ENCODE results near the gene PCK1. TPM values are rescaled to one million over a fixed set of nuclear protein-coding genes. Genes with fewer than 3 reads are reported as not detected.

Gene PCK1
- total and polyA plus RNA-seq, 2 of the 13 experiments (the other 11 are each of a cell fraction or from before 2014, with no cell fraction given): 6.5 to 12.6 TPM

DNA sequence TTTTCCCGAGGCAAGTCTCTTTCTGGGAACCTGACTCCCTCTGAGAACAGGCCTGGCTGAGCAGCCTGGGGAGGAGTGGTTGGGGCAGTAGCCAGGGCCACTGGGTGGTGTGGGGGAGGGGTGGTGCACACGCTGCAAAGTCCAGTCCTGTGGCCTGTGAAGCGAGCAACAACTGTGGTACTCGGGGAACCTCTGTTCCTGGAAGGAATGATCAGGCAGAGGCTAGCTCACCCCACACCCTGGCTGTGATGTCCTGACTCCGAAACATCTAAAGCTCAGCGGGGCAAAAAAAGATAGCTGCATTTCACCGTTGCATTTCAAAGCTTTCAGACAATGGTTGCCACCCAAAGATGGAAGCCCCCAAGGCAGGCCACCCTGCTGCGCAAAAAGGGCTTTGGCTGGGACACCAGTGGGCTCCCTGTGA is 25.5 kb downstream of the PCK1 start (continued):
- TF ChIP-seq, protein P1, sequence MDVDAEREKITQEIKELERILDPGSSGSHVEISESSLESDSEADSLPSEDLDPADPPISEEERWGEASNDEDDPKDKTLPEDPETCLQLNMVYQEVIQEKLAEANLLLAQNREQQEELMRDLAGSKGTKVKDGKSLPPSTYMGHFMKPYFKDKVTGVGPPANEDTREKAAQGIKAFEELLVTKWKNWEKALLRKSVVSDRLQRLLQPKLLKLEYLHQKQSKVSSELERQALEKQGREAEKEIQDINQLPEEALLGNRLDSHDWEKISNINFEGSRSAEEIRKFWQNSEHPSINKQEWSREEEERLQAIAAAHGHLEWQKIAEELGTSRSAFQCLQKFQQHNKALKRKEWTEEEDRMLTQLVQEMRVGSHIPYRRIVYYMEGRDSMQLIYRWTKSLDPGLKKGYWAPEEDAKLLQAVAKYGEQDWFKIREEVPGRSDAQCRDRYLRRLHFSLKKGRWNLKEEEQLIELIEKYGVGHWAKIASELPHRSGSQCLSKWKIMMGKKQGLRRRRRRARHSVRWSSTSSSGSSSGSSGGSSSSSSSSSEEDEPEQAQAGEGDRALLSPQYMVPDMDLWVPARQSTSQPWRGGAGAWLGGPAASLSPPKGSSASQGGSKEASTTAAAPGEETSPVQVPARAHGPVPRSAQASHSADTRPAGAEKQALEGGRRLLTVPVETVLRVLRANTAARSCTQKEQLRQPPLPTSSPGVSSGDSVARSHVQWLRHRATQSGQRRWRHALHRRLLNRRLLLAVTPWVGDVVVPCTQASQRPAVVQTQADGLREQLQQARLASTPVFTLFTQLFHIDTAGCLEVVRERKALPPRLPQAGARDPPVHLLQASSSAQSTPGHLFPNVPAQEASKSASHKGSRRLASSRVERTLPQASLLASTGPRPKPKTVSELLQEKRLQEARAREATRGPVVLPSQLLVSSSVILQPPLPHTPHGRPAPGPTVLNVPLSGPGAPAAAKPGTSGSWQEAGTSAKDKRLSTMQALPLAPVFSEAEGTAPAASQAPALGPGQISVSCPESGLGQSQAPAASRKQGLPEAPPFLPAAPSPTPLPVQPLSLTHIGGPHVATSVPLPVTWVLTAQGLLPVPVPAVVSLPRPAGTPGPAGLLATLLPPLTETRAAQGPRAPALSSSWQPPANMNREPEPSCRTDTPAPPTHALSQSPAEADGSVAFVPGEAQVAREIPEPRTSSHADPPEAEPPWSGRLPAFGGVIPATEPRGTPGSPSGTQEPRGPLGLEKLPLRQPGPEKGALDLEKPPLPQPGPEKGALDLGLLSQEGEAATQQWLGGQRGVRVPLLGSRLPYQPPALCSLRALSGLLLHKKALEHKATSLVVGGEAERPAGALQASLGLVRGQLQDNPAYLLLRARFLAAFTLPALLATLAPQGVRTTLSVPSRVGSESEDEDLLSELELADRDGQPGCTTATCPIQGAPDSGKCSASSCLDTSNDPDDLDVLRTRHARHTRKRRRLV (CRISPR knock-in tag; IDR thresholded peaks at IDR 0.05): 0 out of 2 replicates have a peak, but pooled peaks have one; percentile 58
- no peak for TF ChIP-seq ZNF883 (CRISPR knock-in tag; IDR thresholded peaks at IDR 0.05; ENCODE audit: not compliant biosample characterization)
- TF ChIP-seq, protein P2, sequence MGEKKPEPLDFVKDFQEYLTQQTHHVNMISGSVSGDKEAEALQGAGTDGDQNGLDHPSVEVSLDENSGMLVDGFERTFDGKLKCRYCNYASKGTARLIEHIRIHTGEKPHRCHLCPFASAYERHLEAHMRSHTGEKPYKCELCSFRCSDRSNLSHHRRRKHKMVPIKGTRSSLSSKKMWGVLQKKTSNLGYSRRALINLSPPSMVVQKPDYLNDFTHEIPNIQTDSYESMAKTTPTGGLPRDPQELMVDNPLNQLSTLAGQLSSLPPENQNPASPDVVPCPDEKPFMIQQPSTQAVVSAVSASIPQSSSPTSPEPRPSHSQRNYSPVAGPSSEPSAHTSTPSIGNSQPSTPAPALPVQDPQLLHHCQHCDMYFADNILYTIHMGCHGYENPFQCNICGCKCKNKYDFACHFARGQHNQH (CRISPR knock-in tag; IDR thresholded peaks at IDR 0.05): peak; percentile 40; the same call in 1 of the 2 replicates
- TF ChIP-seq, protein P3, sequence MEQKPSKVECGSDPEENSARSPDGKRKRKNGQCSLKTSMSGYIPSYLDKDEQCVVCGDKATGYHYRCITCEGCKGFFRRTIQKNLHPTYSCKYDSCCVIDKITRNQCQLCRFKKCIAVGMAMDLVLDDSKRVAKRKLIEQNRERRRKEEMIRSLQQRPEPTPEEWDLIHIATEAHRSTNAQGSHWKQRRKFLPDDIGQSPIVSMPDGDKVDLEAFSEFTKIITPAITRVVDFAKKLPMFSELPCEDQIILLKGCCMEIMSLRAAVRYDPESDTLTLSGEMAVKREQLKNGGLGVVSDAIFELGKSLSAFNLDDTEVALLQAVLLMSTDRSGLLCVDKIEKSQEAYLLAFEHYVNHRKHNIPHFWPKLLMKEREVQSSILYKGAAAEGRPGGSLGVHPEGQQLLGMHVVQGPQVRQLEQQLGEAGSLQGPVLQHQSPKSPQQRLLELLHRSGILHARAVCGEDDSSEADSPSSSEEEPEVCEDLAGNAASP (CRISPR knock-in tag; IDR thresholded peaks at IDR 0.05; ENCODE audit: borderline replicate concordance): peak; percentile 59; the same call in 1 of the 2 replicates
- TF ChIP-seq ZNF17 (CRISPR knock-in tag; IDR thresholded peaks at IDR 0.05): no peak
- TF ChIP-seq, protein P4, sequence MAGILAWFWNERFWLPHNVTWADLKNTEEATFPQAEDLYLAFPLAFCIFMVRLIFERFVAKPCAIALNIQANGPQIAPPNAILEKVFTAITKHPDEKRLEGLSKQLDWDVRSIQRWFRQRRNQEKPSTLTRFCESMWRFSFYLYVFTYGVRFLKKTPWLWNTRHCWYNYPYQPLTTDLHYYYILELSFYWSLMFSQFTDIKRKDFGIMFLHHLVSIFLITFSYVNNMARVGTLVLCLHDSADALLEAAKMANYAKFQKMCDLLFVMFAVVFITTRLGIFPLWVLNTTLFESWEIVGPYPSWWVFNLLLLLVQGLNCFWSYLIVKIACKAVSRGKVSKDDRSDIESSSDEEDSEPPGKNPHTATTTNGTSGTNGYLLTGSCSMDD (CRISPR knock-in tag; IDR thresholded peaks at IDR 0.05): no peak
- TF ChIP-seq KDM3A (CRISPR knock-in tag; IDR thresholded peaks at IDR 0.05; ENCODE audit: low read depth): no peak
- 0 out of 2 replicates have a peak, but pooled peaks have one; percentile 25 for TF ChIP-seq ZFP82 (CRISPR knock-in tag; IDR thresholded peaks at IDR 0.05; ENCODE audit: borderline replicate concordance)
- no peak for TF ChIP-seq ZNF546 (CRISPR knock-in tag; conservative IDR thresholded peaks at IDR 0.05)
- 0 out of 2 replicates have a peak, but pooled peaks have one; percentile 39 for TF ChIP-seq ZSCAN20 (CRISPR knock-in tag; IDR thresholded peaks at IDR 0.05; ENCODE audit: borderline replicate concordance)
- no peak for TF ChIP-seq GTF3A (CRISPR knock-in tag; conservative IDR thresholded peaks at IDR 0.05)
- TF ChIP-seq ZNF878 (CRISPR knock-in tag; IDR thresholded peaks at IDR 0.05): no peak
- TF ChIP-seq, protein P5, sequence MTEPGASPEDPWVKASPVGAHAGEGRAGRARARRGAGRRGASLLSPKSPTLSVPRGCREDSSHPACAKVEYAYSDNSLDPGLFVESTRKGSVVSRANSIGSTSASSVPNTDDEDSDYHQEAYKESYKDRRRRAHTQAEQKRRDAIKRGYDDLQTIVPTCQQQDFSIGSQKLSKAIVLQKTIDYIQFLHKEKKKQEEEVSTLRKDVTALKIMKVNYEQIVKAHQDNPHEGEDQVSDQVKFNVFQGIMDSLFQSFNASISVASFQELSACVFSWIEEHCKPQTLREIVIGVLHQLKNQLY (CRISPR knock-in tag; IDR thresholded peaks at IDR 0.05): peak; percentile 48; the same call in 1 of the 2 replicates
- no peak for TF ChIP-seq NFE2L1 (CRISPR knock-in tag; IDR thresholded peaks at IDR 0.05; ENCODE audit: borderline replicate concordance)
- no peak for TF ChIP-seq FOSL1 (CRISPR knock-in tag; IDR thresholded peaks at IDR 0.05; ENCODE audit: borderline replicate concordance)
- no peak for TF ChIP-seq HNRNPL (IDR thresholded peaks at IDR 0.05; ENCODE audit: low read depth, low read length)
- TF ChIP-seq MEIS2 (CRISPR knock-in tag; IDR thresholded peaks at IDR 0.05): peak; percentile 43; the same call in 1 of the 2 replicates
- TF ChIP-seq SRSF1 (optimal IDR thresholded peaks at IDR 0.05; ENCODE audit: low read depth, low read length): no peak
- TF ChIP-seq HNRNPLL (IDR thresholded peaks at IDR 0.05; ENCODE audit: low read depth, low read length, poor library complexity, severe bottlenecking): no peak
